Colonic mucosa (tissue), 4 donors: ENCODE results near the gene SMNDC1. TPM values are rescaled to one million over a fixed set of nuclear protein-coding genes. Genes with fewer than 3 reads are reported as not detected.

Experiments used
- DNase-seq: peaks from one replicate; pipeline ENCODE4 v3.0.0-alpha.2; 2020
- H3K27ac ChIP-seq: fragments of 200-600 bp; one replicate; pipeline ENCODE4 v1.8.0; 2021
- H3K27me3 ChIP-seq: fragments of 200-600 bp; one replicate; pipeline ENCODE4 v1.8.0; 2021
- H3K36me3 ChIP-seq: fragments of 200-600 bp; one replicate; pipeline ENCODE4 v1.8.0; 2021
- H3K4me1 ChIP-seq: fragments of 200-600 bp; one replicate; pipeline ENCODE4 v1.8.0; 2021; ENCODE audit warnings: mild to moderate bottlenecking
- H3K4me3 ChIP-seq: fragments of 200-600 bp; one replicate; pipeline ENCODE4 v1.8.0; 2021
- H3K9ac ChIP-seq, 2 donors: one replicate each; pipeline ENCODE4 v1.7.0; 2013; ENCODE audit warnings: control low read depth in 2 of 2, low read depth in 2 of 2, low read length in 2 of 2
- H3K9me3 ChIP-seq: fragments of 200-600 bp; one replicate; pipeline ENCODE4 v1.8.0; 2021
- intact Hi-C: fragments of 100-400 bp; cut with DNase I; formaldehyde crosslinking; loops from one replicate; pipeline ENCODE4 v1.14.1; 2022
- total RNA-seq, 2 donors: library from RNA; stranded (reverse); fragmentation: NEBNext Ultra II Directional in 1 of 2; extraction: Animal tissue kit (Norgen Biotek cat#: 25700) in 1 of 2; gene quantifications; one replicate each; pipeline ENCODE4 v1.2.1, GENCODE V29; 2021
- TF ChIP-seq, protein P1 (sequence below): fragments of 200-600 bp; IDR thresholded peaks from one replicate; pipeline ENCODE4 v1.8.0; 2022; ENCODE audit warnings: antibody characterized with exemption, mild to moderate bottlenecking
- donor health status: healthy.
- donor health status: DM: no; HTN: no; CAD: no.
- donor health status: DM: no; HTN: no; CAD: no.

SMNDC1 gene
- total RNA-seq, 2 donors from 2014 or later, result 24.8 to 32.1 TPM

DNA sequence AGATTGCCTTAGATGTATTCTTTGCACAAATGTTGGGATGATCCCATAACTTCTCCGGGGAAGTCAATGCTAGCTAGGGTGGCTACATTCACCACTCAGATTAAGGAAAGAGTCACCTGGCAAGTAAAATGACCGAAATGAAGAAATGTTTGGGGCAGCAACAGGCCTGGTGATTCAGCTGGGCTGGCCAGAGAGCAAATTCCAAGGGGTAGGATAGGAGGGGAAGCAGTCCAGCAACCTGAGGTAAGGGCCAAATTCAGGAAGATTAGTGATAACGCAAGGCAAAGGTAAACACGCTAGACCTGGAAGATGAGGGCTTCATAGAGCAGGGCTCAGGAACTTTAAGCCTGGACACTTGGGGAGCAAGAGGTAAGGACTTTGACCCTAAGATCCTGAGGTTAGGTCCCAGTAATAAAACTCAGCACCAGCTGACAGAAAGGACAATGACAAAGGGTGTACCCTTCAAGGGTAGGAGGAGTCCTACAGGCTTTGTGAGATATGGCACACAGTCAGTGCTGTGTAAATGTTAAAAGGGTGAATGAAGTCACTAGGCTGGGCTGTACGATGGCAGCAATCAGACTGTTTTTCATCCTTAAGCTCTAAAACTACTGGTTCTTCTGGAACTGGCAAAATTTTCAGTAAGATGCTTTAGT lies 22.7 kb upstream of the SMNDC1 start:
- Histone ChIP-seq H3K4me3 (no peak overlapping the region), H3K9ac (no peak overlapping the region), H3K4me1 (no peaks in the 10 kb centered on the region), H3K27ac (no peak overlapping the region), H3K27me3 (no peaks in the 10 kb centered on the region), H3K36me3 (no peaks in the 10 kb centered on the region), H3K9me3 (no peaks in the 10 kb centered on the region)
- DNase-seq, result no peak
- intact Hi-C loops, result no loop called here
- TF ChIP-seq, protein P1, sequence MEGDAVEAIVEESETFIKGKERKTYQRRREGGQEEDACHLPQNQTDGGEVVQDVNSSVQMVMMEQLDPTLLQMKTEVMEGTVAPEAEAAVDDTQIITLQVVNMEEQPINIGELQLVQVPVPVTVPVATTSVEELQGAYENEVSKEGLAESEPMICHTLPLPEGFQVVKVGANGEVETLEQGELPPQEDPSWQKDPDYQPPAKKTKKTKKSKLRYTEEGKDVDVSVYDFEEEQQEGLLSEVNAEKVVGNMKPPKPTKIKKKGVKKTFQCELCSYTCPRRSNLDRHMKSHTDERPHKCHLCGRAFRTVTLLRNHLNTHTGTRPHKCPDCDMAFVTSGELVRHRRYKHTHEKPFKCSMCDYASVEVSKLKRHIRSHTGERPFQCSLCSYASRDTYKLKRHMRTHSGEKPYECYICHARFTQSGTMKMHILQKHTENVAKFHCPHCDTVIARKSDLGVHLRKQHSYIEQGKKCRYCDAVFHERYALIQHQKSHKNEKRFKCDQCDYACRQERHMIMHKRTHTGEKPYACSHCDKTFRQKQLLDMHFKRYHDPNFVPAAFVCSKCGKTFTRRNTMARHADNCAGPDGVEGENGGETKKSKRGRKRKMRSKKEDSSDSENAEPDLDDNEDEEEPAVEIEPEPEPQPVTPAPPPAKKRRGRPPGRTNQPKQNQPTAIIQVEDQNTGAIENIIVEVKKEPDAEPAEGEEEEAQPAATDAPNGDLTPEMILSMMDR, result no peak

DNA sequence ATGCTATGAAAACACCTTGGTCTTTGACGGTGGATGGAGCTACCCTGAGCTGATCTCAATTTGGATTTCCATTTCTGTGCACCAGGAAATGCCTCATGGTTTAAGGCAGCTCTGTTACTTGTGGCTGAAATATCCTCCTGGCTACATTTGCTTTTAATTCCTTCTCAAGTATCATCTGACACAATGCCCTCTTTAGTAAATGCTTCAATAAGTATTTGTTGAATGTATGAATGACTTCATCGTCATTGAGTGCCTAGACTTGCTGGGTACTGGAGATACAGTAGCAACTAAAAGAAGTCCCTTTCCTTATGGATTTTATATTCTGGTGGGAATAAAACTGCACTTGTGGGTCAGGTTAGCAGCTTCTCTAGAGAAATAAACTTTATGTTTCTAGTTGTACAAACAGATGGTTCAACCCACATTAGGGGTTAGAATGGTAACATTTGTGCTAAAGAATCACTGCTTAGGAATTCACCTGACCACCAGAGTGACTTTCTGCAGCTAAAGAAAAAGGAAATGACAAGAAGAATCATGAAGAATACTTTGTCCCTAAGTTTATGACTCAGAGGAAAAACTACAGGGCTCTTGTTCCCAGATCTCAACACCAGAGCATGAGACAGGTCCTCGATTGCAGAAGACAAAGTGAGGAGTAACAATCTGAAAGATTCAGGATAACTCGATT lies 21.8 kb upstream of the SMNDC1 start:
- no peak overlapping the region for H3K4me3 ChIP-seq
- intact Hi-C loops, result no loop called here
- no peaks in the 10 kb centered on the region for H3K27me3 ChIP-seq
- H3K9me3 ChIP-seq, result no peaks in the 10 kb centered on the region
- H3K36me3 ChIP-seq, result no peaks in the 10 kb centered on the region
- TF ChIP-seq, protein P1, result no peak
- H3K27ac ChIP-seq, result no peak overlapping the region
- no peak for DNase-seq
- H3K4me1 ChIP-seq, result no peaks in the 10 kb centered on the region
- no peak overlapping the region for H3K9ac ChIP-seq

DNA sequence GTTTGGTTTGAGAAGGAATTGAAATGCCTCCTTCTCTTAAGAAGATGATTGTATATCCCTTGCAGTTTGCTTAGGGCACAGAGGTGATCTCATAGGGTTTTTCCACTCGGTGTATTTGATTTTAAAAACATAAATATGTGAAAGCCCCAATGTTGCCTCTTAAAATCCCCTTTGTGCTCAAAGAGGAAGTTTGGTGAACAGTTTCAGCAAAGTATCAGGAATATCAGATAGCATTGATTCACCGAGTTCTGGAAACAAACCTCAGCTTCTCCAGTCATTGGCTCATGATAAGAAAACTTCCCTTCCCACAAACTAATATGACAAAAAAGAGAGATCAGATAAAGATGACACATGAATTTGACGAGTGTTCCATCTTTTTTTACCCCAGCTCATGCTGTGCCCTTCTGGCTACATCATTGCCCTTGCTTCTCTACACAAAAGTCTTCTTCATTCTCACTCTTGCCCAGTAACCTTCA lies 20.1 kb upstream of the SMNDC1 start:
- H3K9ac ChIP-seq, result no peak overlapping the region
- no peak for DNase-seq
- no peaks in the 10 kb centered on the region for H3K9me3 ChIP-seq
- no peaks in the 10 kb centered on the region for H3K4me1 ChIP-seq
- H3K27me3 ChIP-seq, result no peaks in the 10 kb centered on the region
- no peak overlapping the region for H3K27ac ChIP-seq
- H3K4me3 ChIP-seq, result no peak overlapping the region
- intact Hi-C loops, result no loop called here
- H3K36me3 ChIP-seq, result no peaks in the 10 kb centered on the region
- TF ChIP-seq, protein P1, result no peak

DNA sequence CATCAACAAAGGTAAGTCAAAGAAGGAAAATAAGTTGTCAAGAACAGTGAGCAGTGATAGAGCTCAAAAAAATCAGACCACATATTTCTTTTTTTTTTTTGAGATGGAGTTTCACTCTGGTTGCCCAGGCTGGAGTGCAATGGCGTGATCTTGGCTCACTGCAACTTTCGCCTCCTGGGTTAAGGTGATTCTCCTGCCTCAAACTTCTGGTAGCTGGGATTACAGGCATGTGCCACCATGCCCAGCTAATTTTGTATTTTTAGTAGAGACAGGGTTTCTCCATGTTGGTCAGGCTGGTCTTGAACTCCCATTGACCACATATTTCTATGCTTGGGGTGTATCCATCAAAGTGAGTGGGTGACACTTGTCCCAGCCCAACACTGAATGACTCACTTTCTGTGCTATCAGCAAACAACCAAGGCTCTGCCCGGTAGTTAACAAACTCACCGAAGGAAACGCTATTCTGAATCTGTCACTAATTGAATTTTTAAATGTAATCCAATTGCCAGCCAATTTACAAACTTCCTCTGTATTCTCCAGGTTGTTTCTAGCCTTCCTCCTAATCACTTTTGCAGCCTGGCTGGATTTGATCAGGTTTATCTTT lies 19.6 kb upstream of the SMNDC1 start:
- no peak for DNase-seq
- Histone ChIP-seq H3K9ac (no peak overlapping the region), H3K9me3 (no peaks in the 10 kb centered on the region), H3K4me1 (no peaks in the 10 kb centered on the region), H3K27me3 (no peaks in the 10 kb centered on the region), H3K27ac (no peak overlapping the region), H3K4me3 (no peak overlapping the region), H3K36me3 (no peaks in the 10 kb centered on the region)
- TF ChIP-seq, protein P1, result no peak
- intact Hi-C loops, result no loop called here

DNA sequence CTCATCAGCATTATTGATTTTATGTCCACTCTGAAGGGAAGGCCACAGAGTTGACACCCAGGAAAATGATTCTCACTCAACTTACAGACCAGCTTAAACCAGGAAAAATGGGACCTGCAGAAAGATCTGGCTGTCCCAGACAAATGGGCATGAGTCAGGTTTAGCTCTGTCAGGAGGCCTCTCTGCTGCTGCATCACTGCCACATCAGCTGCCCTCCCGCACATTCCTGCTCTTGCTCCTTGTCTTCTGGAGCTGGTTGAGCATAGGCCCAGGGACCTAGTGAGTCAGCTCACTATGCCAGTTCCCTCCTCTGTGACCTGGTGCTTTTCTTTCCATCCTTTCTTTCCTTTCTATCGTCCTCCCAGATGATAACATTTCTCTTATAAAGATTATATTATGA lies 18.8 kb upstream of the SMNDC1 start:
- H3K27me3 ChIP-seq, result no peaks in the 10 kb centered on the region
- H3K36me3 ChIP-seq, result no peaks in the 10 kb centered on the region
- H3K9ac ChIP-seq, result no peak overlapping the region
- intact Hi-C loops, result no loop called here
- no peaks in the 10 kb centered on the region for H3K4me1 ChIP-seq
- H3K27ac ChIP-seq, result no peak overlapping the region
- no peak overlapping the region for H3K4me3 ChIP-seq
- H3K9me3 ChIP-seq, result no peaks in the 10 kb centered on the region
- DNase-seq, result no peak
- TF ChIP-seq, protein P1, result no peak
